GM18499 (cell line): ENCODE results near the gene ALPI.
"Not testable (repeated sequence)": the region's sequence is repeated elsewhere in the genome, so short reads cannot be mapped to it uniquely, and the experiment has no call there.

Source experiments
- ATAC-seq: cut with Tn5 transposase; IDR thresholded peaks from one replicate; pipeline ENCODE4 v1.9.1; 2021; ENCODE audit warnings: moderate number of reproducible peaks; ENCODE audit not compliant: insufficient read depth, unreplicated experiment

ALPI gene

DNA sequence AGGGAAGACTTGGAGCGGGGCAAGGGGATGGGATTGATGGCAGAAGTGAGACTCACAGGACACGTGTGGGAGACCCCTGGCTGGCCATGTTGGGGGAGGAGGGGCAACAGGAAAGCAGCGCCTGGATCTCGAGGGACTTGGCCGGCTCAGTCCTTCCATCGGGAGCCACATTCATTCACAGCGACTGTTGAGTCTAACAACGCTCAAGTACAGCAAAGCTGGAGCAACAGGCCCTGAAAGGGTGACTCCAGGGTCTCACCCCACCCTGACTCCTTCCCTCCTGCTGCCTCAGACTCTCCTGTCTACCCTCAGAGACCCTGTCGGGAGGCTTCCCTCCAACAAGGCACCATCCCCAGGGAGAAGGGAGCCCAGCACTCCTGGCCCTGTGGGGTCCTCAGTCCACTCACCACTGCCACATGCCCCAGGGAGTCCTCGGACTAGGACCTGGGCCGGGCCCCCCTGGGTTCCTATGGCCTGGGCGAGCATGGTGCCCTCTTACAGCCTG, 14.8 kb upstream of the ALPI start:
- ATAC-seq, result no peak

DNA sequence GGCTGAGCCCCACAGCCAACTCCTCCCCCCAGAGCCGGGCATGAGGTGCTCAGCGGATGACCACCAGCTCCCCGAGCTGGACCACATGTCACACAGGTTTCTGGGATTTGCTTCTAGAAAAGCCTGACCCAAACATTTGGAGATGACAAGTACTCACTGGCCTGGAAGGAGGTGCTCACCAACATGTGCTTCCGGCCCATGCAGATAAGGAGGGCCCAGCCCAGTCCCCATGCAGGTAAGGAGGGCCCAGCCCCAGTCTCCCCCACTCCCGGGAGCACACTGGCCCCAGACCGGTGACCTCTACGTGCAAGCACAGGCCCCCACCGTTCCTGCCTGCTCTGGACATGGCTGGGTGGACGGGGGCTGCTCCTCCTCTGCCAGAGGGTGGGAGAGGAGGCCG, 14.0 kb upstream of the ALPI start:
- not testable (repeated sequence) for ATAC-seq

DNA sequence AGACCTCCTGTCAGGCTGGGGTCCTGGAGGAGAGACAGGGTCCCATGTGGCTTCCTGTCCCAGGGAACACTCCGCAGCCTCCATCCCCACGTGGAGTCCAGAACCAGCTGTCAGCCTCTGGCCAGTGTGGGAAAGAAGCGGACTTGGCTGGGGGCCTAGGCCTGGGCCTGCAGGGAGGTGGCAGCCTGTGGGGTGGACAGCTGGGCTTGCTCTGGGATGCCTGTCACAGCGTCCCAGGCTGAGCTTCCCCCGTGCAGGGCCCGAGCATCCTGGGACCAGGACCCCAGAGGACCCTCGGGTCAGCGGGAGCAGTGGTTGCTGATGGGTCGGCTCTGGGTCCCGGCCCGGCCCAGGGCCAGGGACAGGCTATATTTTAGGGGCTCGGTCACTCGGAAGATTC, 13.5 kb upstream of the ALPI start:
- not testable (repeated sequence) for ATAC-seq

DNA sequence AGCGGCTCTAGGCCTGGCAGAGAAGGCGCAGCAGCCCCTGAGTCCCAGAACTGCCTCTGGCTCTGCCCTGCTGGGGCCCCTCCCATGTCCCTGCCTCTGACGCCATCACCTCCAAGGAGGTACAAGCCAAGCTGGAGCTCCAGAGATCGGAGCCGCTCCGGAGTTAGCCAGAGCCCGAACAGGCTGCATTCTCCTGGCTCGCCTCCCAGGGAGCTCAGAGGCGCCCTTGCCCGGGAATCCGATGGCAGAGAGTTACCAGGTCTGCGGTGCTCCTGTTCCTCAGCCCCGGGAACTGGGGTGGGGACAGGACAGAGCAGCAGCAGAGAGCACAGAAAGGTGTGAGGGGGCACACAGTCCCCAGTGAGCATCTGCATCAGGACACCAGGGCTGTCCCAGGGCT, 12.9 kb upstream of the ALPI start:
- ATAC-seq, result not testable (repeated sequence)

DNA sequence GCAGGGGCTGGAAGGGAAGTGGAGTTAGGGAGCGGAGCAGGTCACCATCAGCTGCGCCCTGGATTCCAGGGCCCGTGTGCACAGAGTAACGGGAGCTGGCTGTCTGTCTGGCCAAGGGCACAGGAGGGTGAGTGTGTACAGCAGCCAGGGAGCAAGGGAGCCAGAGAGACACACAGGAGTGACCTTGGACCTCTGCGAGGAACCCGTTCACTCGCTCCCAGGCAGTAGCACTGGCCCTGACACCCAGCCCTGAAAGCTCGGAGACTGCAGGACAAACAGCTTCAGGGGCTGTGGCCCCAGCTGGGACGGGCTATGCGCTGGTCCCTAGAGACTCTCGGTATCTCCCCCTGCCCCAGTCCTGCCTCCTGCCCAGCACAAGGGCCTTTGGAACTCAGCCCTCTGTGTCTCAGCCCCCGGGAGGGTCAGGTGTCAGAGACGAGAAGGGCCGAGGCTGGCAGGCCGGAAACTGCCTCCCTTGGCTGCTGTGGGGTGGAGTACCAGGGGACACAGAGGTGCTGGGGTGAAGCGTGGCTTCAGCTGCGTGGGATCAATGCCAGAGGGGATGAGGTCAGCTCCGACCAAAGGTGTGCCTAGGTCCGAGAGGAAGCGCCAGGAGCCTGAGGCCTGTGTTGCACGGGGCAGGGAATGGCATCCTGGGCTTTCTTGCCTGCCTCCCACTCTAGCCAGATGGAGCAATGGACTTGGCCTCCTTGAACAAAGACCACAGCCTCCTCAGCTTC, 12.1 kb upstream of the ALPI start:
- not testable (repeated sequence) for ATAC-seq

DNA sequence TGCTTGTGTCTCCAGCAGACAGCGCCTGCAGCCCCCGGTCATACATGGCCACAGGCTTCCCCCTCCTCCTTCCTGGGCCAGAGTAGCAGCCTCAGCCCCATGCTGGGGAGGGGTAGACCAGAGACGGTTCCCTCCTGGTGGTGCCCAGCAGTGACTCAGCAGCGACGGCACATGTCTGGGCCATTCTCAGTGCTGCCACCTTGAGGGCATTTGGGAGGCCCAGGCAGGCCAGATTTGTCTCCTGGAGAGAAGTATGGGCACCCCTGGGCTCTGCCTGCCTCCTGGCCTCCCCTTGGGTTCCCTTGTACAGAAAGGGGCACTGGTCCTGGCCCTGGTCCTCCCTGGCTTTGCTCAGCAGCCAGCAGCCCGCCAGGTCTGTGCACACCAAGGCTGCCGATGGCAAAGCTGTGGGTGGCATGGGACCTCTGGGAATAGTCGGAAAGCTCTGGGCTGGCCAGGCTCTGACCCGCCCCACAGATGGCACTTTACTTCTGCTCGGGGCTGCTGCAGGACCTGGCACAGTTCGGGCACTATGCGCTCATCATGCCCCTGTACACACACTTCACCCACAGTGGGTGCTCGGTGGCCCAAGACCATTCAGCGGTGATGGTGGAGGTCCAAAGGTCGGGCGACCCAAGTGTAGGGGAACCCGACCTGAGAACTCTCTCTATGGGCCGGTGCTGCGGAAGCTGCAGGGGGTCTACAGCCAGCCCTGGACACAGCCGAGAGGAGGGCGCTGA, 11.4 kb upstream of the ALPI start:
- no peak for ATAC-seq

DNA sequence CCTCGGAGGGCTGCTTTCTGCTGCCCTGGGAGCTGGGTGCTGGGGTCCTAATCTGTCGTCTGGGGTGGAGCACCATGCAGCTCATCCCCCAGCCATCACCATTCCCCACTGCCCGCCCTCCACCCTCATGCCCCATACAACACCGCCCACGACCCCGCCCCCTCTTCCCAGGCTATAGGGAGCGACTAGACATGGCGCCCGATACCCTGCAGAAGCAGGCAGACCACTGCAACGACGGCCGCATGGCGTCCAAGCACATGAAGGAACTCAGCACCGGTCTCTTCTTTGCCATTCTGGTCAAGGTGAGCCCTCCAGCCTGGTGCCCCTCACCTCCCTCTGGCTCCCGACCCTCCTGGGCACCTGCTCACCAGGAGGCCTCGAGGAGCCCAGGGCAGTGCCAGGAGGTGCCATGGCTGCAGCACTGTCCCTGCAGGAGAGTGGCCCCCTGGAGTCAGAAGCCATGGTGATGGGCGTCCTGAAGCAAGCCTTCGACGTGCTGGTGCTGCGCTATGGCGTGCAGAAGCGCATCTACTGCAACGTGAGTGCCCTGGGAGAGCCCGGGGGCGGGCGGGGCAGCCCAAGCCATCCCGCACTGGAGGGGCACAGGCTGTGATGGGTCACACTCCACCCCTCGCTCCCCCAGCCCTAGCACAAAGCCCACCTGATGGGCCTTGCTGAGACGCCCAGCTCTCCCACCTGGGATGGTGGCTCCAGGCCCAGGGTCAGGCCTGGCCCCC, 10.6 kb upstream of the ALPI start:
- not testable (repeated sequence) for ATAC-seq

DNA sequence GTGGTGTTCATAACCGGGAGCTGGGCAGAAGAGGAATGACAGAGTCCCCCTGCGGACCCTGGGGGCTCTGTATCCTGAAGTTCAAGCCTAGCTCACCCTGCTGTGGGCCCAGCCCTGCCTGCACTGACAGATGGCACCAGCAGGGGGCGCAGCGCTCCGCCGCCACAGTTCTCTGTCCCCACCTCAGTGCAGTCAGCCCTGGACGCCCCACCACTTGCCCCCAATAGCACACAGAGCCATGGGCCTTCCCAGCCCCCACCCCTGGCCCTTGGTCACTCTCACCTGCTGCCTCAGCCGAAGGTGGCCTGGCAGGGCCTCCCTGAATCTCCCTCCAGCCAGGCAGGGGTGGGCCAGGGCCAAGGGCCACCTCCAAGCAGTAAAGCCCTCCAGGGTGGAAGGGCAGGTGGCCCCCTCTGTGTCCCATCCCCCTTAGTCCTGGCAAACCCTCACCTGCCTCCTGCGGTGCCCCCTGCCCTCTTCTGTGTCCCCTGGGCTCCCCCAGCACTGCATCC, 9.6 kb upstream of the ALPI start:
- not testable (repeated sequence) for ATAC-seq

DNA sequence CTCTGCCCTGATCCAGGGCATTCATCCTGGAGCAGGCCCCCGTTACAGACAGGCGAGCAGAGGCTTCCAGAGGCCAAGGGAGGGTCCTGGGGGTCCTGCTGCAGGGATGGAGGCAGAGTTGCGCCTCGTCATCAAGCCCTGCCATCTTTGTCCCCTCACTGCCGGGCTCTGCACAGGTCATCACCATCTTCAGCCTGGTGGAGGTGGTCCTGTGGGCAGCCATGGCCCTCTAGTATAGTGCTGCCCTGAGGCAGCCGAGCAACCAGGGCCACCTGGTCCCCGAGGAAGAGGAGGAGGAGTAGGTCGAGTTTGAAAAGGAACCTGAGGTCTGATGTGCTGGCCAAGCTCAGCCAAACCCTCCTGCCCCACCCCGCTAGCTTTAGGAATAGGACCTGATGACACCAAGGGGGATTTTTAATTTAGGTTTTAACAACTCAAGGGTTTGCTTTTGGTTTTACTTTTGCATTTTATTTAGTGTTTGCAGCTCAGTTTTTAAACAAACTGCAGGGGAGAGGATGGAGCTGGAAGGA, 8.8 kb upstream of the ALPI start:
- ATAC-seq, result no peak

DNA sequence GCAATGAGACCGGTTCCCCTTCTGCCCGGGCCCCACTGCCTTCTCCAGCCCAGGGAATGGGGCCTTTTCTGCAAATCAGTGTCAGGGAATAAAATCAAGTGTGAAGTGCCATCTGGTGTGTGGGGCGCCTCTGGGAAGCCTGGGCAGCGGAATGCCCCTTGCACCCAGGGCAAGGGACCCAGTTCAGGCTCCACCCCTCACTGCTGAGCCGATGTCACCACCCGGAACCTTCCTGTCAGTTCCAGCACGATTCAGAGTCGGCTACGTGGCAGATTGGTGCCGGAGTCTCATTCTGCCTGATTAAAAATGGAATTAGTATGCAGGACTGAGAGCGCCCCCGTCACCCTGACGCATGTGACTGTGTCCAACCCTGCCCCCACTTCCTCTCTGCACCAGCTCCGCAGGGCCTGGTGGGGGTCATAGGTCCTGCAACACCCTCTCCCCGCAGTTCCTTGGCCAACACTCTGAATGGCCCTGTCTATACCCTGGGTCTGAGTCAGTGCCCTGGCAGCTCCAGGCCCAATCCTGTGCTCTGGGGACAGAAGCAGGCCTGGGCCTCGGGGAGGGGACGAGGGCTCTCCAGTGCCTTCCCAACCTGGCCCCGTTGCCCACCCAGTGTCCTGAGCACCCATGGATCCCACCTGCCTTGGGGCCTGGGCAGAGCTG, 8.2 kb upstream of the ALPI start:
- no peak for ATAC-seq

DNA sequence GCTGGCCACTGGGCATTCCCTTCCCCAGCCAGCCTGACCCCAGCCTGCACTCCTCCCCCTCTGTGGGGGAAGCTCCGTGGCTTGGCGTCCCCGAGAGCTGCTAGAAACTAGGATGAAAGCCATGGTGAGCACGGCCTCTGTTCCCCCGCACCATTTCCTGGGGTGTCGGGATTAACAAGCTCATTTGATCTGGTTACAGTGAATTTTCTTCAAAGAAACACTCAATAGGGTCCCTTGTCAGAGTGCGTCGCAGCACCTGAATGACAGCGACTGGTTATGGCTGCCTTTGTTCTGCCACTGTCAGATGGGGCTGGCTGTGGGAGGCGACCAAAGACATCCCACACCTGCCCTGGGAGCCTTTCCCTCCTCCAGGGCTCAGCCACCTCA, 7.7 kb upstream of the ALPI start:
- no peak for ATAC-seq

DNA sequence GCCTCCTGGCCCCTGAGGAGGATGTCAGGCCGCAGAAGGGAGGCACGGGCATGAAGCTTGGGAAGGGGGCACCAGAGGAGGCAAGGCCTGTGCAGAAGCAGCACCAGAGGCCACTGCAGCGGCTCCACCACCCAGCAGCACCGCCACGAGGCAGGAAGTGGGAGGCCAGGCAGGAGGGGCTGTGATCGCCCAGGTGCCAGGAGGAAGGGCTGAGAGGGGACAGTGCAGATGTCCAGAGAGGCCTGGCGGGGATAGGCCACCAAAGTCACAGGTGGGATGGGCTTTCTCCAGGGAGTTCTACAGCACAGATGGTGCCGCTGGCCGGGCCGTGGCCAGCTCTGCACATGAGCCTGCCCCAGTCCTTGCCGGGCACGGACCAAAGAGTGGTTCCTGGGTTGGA, 6.0 kb upstream of the ALPI start:
- ATAC-seq, result no peak

DNA sequence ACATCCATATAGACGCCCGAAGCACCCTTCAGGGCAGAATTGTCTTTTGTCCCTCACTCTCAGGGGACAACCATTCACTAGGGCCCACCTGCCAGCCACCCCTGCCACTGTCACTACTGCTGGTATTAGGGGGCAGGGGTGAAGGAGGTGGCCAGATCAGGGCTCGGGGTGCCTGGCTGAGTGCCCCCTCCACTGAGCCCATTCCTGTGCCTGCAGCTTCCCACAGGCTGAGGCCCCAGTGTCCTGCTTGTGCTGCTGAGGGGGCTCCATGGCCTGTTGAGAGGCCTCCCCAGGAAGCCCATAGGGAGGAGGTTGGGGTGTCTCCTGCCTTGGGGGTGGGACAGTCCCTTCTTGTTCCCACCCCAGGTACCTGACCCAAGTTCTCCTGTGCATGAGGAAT, 4.3 kb upstream of the ALPI start:
- not testable (repeated sequence) for ATAC-seq

DNA sequence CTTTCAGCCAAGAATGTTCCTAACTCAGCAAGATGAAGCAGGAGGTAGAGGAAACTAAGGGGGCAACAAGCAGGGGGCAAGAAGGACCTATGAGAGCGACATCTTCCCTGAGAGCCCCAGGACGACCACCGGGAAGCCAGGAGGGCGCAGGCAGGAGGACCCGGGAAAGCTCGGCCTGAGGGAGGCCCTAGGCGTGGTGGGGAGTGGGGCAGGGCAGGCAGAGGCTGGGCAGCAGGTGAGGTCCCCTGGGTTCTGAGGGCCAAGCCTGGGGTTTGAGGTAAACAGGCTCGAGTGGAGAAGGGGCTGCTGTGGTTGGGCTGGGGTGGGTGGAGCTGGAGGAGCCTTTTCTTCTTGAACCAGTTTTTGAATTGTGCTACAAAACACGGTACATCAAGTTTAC, 1.3 kb upstream of the ALPI start:
- ATAC-seq, result no peak

DNA sequence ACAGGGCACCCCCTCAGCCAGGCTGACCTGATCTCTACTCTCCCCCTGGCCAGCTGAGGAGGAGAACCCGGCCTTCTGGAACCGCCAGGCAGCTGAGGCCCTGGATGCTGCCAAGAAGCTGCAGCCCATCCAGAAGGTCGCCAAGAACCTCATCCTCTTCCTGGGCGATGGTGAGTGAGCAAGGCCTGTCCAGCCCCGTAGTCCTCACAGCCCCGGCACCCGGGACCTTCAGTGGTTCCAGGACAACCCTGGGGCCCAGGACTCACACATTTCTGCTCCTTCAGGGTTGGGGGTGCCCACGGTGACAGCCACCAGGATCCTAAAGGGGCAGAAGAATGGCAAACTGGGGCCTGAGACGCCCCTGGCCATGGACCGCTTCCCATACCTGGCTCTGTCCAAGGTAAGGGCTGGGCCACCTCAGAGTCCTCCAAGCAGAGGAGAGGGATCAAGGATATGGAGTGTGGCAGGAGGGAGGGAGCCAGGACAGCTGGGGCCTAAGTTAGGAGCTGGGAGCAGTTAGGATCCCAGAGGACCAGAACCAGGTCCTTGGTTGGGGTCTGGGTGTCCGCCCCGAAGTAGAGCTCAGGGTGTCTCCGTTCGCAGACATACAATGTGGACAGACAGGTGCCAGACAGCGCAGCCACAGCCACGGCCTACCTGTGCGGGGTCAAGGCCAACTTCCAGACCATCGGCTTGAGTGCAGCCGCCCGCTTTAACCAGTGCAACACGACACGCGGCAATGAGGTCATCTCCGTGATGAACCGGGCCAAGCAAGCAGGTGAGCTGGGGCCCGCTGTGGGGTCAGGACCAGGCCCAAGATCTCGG, 555 bp downstream of the ALPI start:
- no peak for ATAC-seq

DNA sequence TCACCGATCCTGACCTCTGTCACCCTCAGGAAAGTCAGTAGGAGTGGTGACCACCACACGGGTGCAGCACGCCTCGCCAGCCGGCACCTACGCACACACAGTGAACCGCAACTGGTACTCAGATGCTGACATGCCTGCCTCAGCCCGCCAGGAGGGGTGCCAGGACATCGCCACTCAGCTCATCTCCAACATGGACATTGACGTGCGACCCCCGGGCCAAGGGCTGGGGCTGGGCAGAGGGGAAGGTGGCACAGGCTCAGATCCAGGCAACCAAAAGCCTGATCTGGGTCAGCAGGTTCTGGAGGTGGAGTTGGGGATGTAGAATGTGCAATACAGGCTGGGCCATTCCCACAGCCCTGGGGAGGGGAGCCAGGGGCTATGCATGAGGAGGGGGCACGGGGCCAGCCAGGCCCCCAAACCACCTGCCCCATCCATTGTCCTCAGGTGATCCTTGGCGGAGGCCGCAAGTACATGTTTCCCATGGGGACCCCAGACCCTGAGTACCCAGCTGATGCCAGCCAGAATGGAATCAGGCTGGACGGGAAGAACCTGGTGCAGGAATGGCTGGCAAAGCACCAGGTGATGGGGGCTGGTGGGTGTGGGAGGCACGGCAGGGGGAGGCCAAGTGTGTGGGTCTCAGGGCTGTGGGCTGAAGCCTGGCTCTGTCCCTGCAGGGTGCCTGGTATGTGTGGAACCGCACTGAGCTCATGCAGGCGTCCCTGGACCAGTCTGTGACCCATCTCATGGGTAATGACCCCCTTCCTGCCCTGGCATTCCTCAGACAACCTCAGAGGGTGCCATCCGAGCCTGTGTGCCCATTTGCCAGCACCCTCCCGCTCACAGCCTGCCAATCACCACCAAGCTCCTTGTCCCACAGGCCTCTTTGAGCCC, 1.4 kb downstream of the ALPI start:
- ATAC-seq, result no peak

DNA sequence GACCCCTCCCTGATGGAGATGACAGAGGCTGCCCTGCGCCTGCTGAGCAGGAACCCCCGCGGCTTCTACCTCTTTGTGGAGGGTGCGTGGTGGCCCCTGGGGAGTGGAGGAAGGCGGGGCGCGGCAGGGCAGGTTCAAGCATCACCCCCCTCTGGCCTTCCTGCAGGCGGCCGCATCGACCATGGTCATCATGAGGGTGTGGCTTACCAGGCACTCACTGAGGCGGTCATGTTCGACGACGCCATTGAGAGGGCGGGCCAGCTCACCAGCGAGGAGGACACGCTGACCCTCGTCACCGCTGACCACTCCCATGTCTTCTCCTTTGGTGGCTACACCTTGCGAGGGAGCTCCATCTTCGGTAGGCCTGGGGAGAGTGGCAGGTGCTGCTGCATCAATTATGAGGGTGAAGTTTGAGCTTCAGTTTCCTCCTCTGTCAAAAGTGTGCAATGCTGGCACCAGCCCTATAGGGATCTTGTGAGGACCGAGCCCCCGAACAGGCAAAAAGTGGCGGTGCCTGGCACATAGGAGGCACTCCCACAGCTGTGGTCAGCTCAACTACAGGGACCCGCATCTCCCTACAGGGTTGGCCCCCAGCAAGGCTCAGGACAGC, 2.2 kb downstream of the ALPI start:
- ATAC-seq, result no peak
